HEK293 (cell line): ENCODE results near the gene SYCP2.

Experiments
- ZNF184 ChIP-seq: fragments of 450-650 bp; IDR thresholded peaks from 2 replicates; pipeline ENCODE4 v1.5.1; 2018; ENCODE audit warnings: missing biosample characterization, mild to moderate bottlenecking, missing genetic modification characterization
- TF ChIP-seq, protein P1 (sequence below): fragments of 450-650 bp; formaldehyde crosslinking; IDR thresholded peaks from 2 replicates; pipeline ENCODE4 v1.5.1; 2016; ENCODE audit warnings: missing biosample characterization, missing genetic modification characterization
- TF ChIP-seq, protein P2 (sequence below): fragments of 450-650 bp; formaldehyde crosslinking; IDR thresholded peaks from 2 replicates; pipeline ENCODE4 v1.5.1; 2016; ENCODE audit warnings: missing biosample characterization, missing genetic modification characterization

DNA sequence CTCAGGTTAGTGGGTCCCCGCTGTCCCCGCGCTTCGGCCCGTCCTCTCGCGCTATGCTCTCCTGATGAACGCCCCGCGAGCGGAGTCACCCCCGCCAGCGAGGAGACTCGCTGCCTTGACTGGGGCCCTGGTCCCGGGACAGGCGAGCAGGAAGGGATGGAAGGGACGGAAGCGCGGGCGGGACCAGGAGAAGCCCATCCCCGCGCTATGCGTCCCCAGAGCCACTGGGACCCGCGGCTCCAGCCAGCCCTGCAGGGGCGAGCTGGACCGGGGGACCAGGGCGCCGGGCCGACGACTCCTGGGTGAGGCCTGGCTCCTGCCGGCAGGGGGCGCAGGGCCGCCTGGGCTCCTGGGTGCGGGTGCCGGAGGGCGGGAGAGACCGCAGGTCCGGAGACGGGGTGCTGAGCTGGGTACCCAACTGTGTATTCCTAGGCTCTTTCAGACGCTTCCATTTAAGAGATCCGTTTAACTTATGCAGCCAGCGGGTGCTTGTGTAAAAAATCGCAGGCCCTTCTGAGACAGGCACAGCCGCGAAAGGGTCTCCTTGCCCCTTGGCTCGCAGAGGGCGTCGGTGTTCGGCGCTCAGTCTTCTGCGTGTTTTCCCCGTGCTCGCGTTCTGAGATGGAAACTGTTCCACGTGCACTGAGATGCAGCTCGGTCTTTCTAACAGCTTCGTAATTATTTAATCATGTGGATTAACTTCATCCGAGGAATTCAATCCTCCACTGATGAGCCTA is 580 bp upstream of the SYCP2 start:
- TF ChIP-seq ZNF184 (tag by site-specific recombination) = no peak
- TF ChIP-seq, protein P1, sequence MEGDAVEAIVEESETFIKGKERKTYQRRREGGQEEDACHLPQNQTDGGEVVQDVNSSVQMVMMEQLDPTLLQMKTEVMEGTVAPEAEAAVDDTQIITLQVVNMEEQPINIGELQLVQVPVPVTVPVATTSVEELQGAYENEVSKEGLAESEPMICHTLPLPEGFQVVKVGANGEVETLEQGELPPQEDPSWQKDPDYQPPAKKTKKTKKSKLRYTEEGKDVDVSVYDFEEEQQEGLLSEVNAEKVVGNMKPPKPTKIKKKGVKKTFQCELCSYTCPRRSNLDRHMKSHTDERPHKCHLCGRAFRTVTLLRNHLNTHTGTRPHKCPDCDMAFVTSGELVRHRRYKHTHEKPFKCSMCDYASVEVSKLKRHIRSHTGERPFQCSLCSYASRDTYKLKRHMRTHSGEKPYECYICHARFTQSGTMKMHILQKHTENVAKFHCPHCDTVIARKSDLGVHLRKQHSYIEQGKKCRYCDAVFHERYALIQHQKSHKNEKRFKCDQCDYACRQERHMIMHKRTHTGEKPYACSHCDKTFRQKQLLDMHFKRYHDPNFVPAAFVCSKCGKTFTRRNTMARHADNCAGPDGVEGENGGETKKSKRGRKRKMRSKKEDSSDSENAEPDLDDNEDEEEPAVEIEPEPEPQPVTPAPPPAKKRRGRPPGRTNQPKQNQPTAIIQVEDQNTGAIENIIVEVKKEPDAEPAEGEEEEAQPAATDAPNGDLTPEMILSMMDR (tag by site-specific recombination) = peak; percentile 90
- TF ChIP-seq, protein P2, sequence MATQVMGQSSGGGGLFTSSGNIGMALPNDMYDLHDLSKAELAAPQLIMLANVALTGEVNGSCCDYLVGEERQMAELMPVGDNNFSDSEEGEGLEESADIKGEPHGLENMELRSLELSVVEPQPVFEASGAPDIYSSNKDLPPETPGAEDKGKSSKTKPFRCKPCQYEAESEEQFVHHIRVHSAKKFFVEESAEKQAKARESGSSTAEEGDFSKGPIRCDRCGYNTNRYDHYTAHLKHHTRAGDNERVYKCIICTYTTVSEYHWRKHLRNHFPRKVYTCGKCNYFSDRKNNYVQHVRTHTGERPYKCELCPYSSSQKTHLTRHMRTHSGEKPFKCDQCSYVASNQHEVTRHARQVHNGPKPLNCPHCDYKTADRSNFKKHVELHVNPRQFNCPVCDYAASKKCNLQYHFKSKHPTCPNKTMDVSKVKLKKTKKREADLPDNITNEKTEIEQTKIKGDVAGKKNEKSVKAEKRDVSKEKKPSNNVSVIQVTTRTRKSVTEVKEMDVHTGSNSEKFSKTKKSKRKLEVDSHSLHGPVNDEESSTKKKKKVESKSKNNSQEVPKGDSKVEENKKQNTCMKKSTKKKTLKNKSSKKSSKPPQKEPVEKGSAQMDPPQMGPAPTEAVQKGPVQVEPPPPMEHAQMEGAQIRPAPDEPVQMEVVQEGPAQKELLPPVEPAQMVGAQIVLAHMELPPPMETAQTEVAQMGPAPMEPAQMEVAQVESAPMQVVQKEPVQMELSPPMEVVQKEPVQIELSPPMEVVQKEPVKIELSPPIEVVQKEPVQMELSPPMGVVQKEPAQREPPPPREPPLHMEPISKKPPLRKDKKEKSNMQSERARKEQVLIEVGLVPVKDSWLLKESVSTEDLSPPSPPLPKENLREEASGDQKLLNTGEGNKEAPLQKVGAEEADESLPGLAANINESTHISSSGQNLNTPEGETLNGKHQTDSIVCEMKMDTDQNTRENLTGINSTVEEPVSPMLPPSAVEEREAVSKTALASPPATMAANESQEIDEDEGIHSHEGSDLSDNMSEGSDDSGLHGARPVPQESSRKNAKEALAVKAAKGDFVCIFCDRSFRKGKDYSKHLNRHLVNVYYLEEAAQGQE (tag by site-specific recombination) = peak; percentile 72
